Umbilical cord (tissue), 2 donors: Measurements from ENCODE around the gene TMEM168. TPM values are rescaled to one million over a fixed set of nuclear protein-coding genes. Genes with fewer than 3 reads are reported as not detected.
"Not testable (repeated sequence)": the region's sequence is repeated elsewhere in the genome, so short reads cannot be mapped to it uniquely, and the experiment has no call there.

ENCODE experiments used
- DNase-seq: peaks from one replicate; pipeline ENCODE4 v3.0.0-alpha.2; 2015; ENCODE audit warnings: low spot score
- total RNA-seq: library from RNA; depleted of rRNA; stranded (reverse); fragments of >200 nt; gene quantifications from one replicate; pipeline ENCODE4 v1.2.3, GENCODE V29; 2014; ENCODE audit warnings: low replicate concordance; ENCODE audit not compliant: insufficient read depth

The TMEM168 gene, protein sequence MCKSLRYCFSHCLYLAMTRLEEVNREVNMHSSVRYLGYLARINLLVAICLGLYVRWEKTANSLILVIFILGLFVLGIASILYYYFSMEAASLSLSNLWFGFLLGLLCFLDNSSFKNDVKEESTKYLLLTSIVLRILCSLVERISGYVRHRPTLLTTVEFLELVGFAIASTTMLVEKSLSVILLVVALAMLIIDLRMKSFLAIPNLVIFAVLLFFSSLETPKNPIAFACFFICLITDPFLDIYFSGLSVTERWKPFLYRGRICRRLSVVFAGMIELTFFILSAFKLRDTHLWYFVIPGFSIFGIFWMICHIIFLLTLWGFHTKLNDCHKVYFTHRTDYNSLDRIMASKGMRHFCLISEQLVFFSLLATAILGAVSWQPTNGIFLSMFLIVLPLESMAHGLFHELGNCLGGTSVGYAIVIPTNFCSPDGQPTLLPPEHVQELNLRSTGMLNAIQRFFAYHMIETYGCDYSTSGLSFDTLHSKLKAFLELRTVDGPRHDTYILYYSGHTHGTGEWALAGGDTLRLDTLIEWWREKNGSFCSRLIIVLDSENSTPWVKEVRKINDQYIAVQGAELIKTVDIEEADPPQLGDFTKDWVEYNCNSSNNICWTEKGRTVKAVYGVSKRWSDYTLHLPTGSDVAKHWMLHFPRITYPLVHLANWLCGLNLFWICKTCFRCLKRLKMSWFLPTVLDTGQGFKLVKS
- 25.5 TPM for total RNA-seq

DNA sequence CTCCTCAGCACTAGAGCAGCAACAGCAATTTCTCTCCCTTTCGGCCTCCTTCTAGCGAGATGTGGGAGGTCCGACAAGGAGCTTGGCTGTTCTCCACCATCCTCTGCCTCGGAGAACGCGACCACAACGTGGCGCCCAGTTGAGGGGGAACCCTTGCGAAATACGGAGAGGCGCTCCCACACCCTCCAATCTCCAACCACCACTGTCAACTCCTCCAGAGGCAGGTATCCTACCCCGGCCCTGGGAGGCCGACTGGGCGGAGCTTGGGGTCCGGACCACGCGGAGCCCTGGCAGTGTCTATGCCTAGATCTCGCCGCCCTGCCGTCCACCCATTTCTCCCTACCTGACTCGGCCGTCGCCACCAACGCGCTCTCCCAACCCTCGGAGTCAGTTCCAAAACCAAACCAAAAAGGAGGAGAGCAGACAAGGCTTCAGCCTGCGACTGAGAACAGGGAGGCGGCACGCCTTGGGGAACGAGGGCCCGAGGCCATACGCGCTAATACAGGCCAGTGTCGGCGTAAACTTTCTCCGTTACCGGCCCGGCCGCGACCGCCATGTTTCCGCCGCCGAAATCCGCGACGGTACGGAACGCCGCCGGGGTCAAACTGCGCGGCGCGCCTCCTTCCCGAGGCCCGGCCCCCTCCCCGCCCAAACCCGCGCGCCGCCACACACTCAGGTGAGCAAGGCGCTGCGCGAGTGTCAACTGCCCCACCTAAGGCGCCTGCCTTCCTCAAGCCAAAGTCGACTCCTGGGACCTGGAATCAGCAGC is at the start of gene TMEM168:
TMEM168 (minus strand) TSS at position 577 of the 769 bp plus-strand sequence. CDS start 5,568 bp downstream, outside the sequence.
- DNase-seq: peak; percentile 77

DNA sequence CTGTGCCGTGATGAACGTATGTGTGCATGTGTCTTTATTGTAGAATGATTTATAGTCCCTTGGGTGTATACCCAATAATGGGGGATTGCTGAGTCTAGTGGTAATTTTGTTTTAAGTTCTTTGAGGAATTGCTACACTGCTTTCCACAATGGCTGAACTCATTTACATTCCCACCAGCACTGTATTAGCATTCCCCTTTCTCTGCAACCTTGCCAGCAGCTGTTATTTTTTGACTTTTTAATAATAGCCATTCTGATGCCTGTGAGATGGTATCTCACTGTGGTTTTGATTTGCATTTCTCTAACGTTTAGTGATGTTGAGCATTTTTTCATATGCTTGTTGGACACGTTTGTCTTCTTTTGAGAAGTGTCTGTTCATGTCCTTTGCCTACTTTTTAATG is 45.7 kb upstream of the TMEM168 start:
- not testable (repeated sequence) for DNase-seq

DNA sequence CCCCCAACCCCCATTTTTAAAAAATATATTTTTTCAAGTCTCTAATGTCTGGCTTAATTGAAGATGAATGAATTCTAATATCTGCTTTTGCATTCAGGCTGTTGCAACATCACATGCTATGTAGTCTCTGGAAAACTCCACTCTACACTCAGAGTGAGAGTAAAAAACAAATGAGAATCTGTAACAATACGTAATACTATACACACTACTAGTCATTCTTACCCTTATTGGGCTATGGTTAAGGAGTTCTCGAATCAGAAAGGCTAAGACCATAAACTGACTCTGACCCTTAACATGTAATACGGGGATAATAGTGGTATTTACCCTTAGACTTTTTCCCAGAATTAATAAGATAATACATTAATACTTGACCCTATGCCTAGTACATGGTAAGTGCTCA is 42.9 kb upstream of the TMEM168 start:
- no peak for DNase-seq

DNA sequence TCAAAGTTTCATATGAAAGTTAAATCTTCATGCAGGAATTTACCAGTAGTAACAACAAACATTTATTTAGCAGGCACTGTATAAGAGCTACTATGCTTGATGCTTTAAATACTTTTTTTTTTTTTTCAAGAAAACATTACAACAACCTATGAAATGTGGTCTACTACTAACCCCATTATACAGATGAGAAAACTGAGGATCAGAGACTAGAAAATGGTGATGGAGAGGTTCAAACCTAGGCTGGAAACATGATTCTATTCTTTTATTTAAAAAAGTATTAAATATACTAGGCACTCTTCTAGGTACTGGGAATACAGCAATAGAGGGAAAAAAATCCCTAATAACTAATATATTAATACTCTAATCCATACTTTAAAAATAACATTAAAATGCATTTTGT is 40.6 kb upstream of the TMEM168 start:
- no peak for DNase-seq

DNA sequence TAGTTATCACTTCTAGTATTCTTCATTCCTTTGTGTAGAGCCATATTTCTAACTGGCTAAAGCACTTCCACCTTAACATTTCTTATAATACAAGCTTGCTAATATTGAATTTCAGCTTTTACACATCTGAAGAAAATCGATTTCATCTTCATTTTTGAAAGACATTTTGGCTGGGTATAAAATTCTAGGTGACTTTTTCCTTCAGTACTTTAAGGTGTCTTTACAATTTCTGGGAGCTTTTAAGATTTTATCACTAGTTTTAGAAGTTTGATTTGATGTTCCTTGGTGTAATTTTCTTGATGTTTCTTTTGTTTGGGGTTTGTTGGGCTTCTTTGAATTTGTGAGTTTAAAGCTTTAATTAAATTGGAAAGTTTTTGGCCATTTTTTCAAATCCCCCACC is 38.5 kb upstream of the TMEM168 start:
- no peak for DNase-seq

DNA sequence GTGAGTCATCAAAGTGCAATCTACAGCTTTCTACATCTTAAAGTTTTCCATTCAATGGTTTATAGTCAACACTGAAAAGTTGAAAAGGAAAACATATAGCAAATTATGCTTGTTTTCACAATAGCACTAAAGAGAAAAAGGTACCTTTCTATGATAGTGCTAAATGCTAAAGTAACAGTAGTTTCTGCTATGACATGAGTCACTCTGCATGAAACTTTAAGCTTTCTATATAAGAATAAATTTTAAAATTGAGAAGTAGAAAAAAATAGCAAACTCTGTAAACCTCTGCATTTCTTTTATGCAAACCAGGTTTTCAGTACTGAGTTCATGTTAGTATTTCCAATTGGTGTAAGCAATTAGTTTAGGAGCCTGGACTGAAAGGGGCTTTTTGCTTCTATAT is 31.2 kb upstream of the TMEM168 start:
- DNase-seq: no peak

DNA sequence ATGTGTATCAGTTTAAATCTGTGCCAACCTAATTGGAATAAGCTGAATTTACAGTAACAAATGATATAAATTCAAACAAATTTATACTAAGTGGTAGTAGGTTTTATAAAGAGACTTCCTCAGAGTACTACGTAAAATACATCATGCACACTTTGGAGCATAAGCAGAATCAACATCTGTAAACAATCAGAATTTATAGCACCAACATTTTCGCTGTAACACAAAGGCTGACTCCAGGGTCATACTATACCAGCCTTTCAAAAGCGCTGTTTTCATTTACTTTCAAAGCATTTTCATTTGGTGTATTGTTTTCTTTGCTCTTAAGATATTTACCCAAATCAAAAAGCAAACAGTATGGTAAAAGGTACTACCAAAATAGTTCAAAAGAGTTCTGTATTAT is 29.3 kb upstream of the TMEM168 start:
- no peak for DNase-seq

DNA sequence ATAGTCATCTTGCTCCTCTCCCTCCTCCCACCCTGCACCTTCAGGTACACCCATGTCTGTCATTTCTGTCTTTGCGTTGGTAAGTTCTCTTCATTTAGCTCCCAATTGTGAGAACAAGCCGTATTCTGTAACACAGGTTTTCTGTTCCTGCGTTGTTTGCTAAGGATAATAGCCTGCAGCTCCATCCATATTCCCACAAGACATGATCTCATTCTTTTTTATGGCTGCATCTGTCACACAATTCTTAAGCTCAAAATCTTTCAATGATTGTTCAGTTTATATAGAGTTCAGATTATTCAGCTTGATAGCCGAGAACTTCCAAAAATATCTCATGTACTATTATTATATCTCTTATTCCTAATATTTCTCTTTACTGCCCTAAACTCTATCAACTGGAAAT is 16.0 kb upstream of the TMEM168 start:
- no peak for DNase-seq

DNA sequence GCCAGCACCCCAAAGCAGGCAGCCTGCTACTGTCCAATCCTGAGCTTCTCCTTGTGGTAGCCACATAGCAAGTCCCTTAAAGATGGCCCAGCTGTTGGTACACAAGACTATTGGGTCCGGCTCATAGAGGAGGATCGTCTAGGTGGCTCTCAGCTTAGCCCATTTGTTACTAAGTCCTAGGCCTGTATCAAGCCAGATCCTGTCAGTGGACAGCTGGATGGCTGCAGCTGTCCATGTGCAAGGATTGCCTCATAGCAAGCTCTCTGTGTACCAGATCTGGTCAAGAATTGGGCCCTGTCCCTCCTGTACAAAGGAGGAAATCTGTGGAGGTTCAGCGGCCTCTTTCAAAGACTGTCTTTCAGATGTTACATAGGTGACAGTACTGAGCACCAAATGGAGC is 12.2 kb upstream of the TMEM168 start:
- DNase-seq: no peak

DNA sequence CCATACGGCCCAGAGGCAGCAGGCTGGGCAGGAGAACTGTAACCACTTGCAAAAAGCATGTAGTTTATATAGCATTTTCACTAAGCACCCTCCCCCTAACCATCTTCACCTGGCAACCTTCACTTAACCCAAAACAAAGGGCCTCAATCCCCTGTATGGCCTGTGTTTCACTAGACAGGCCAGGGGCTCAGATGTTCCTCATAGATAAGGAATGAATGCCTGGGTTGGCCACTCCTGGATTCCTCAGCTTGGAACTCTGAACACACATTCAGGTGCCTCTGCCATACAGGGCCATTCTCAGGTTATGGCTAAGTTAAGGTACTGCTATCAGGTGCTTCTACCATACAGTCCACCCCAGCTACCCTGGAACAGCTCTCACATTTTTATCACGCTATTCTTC is 10.3 kb upstream of the TMEM168 start:
- DNase-seq: no peak

DNA sequence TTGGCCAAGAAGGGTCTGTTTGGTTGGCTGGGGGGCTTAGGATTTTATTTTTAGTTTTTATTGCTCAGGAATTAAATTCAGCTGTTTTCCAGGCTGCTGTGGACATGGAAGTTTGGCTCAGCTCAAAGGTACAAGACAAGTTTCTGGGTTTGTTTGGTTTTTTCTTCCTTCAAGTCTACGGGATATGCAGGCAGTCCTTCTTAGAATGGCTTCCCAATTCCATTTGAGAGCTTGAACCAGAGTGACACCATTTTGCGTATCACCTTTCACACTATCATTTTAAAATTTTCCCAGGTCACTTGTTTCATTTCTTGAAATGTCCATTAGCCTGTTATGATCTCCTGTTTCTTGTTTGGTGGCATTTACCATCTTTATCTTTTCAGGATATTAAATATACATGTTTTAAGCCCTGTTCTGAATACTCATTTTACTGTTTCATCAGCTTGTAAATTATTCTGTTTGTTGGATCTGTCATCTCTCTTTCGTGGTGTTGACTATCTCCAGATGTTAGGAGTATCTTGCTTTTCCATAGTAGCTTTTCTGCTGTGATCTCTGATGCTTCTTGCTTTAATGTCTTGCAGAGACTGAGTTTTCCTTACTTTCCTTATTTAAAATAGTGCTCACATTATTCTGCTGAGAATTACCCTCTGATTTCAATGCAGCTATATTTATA is 9.4 kb upstream of the TMEM168 start:
- peak; percentile 40 for DNase-seq

DNA sequence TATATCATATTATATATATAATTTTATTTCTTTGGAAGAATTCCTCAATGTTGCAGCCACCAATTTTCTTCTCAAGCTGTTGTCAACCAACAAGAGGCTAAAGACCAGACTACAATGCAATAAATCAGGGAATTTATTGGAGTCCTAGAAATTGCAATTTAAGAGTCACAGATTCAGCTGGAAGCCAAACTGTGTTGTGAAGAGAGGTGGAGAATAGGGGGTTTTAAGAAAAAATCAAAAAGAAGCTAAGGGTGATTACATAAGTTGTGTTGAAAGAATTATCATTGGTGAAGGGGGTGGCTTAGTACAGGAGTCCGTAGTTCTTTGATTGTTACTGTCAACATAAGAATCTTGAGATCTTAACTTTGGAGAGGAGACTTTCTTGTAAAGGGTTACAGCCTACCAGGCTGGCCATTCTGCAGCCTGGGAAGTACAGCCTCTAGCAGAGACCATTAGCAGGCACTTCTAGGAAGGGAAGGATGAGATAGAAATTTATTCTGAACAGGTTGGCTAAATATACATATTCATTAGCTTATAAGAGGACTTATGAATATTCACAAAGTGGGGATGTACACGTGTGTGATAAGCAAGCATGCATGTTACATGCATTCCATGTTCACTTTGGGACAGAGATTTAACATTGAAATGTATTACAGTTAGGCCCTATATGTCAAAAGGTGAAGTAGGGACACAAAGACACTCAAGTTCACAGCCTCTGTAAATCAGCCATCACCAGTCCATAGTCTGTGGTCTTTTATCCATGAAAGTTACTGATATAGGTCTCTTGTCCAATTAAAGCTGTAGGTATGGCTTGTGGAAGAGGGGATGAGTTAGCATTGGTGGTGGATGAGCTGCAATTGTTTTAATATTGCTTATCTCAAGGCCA is 8.3 kb upstream of the TMEM168 start:
- no peak for DNase-seq

DNA sequence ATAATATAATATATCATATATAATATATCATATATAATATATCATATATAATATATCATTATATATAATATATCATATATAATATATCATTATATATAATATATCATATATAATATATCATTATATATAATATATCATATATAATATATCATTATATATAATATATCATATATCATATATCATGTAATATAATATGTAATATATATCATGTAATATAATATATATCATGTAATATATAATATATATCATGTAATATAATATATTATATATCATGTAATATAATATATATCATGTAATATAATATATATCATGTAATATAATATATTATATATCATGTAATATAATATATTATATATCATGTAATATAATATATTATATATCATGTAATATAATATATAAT is 6.4 kb upstream of the TMEM168 start:
- DNase-seq: not testable (repeated sequence)

DNA sequence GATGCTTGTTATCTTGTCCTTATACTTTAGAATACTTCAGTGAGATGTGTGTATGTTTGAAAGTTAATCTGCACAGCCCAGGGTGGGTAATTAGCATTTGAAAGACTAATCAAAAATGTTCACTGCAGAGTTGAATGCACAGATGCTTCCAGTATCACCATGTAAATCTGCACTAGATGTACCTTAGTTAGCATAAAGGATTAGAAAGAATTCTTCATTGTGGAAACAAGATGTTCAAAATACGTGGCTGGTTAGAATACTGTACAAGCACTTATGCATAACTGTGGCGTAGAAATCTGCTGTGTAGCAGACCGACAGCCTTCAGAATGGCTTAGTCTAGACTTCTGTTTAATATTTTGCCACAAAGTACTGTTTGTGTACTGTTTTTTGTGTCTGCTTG is 2.2 kb upstream of the TMEM168 start:
- DNase-seq: no peak

DNA sequence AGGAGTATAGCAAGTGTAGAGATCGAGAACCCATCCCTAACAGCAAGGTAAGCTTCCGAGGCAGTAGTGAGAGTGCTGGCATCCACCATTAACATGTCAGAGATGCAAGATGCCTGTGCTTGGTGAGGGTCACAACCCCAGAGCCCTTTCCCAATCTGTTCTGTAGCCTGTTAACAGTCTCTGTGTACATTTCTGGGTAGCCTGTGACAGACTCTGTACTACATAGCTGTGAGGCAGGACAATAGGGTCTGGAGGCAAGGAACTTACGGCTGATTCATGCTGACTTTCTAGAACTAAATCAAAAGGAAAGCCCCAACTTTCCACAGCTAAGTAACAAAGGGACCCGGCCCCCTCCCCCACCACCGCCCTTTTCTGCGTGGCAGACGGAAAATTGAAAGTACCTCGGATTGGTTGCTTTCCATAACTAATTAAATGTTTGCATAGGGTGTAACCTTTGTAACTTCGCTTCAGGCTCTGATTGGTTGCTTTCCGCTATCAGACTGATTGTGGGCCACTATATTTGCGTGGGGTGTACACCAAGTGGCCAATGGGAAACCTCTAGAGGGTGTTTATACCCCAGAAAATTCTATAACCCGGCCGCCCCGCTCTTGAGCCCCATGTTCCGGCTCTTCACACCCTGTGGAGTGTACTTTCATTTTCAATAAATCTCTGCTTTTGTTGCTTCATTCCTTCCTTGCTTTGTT is 1.4 kb upstream of the TMEM168 start:
- DNase-seq: no peak

DNA sequence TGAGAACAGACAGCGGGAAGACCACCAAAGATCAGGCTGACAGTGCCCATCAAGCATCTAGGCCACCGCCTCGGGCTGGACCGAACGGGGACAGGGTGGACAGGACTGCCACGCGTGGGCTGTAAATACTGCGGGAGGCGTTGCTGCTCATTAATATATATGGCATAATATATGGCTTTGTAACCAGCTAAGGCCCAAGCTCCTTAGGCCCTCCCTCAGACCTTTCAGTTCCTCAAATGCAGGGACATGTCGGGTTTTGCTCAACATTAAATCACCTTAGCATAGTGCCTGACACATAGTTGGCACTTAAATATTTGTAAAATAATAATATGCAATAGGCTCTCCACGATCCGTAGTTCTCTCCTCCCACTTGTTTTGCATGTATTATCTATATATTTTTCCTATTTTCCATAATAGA is 402 bp upstream of the TMEM168 start:
- peak; percentile 39 for DNase-seq

DNA sequence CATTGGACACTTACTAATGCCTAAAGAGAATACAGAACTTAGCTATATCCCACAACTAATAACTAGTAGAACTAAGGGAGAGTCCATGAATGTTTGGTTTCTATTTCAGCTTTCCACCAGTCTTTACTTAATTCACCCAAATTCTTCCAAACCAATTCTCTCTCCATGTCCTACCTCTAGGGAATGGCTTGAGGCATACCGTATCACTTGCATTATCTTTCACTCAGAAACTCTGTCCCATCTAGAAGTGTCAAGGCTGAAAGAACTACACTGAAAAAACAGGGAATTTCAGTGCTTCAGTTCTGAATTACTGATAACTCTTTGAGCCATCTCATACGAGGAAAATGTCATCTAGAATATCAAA is 758 bp downstream of the TMEM168 start:
- DNase-seq: no peak

DNA sequence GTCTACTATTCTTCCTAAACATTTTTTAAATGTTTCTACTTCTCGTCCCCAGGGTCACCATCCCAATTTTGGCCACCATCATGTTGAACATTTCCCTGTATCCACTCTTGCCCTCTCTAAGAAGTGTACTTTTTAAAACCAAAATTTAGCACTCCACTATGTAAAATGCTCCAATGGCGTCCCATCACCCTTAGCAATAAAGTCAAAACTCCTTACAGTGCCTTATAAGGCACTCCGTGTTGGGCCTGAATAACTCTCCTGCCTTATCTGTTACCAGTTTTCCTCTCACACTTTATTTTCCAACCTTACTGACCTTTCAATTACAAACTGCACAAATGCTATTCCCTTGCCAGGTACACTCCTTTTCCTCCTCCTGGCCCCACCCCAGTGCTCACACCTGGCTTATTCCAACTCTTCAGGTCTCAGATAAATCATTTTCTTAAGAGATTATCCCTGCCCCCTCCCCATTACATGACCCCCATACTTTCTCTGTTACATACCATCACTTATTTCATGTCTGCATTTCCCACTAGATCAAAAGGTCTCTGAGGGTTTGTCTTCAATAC is 1.3 kb downstream of the TMEM168 start:
- no peak for DNase-seq

DNA sequence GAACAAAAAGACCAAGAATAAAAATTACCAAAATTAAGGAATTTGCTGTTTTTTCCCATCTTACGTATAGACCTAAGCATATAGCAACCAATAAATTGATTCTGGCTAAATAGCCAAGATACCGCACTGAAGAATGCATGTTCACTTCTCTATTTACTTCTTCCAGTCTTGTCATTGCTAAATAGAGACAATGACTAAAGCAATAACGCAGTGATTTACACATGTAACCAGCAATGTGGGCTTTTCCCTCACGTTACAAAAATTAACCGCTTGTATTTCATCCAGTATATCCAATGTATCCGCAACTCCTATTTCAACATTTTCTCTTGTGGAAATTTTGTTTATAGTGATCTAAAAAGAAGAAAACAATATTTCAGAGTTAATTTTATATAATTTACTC is 5.6 kb downstream of the TMEM168 start:
- DNase-seq: no peak

DNA sequence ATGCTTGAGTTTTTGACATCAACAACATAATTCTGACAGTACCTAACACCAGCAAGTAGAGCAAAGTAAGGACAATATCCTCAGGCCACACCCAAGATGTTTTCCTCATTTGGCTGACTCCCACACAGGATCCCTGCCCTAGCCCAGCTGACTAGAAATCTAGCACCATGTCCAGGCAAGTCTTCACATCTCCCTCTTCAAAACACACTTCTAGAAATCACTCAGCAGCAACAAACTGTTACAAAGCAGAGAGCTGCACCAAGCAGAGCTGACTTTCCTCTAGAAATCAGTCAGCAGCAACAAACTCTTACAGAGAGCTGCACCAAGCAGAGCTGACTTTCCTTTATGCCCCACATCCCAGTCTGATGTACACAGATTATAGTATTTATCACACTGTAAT is 7.7 kb downstream of the TMEM168 start:
- no peak for DNase-seq
